Endothelial cell of umbilical vein (primary cell): ENCODE results near the gene TRPC5OS.

ENCODE experiments used
- EZH2 ChIP-seq: IDR thresholded peaks from 2 replicates; pipeline ENCODE4 v1.6.1; 2012; ENCODE audit warnings: borderline replicate concordance, low read depth, mild to moderate bottlenecking, moderate library complexity, low read length, inconsistent platforms; ENCODE audit not compliant: severe bottlenecking
- MAX ChIP-seq: IDR thresholded peaks from 2 replicates; pipeline ENCODE4 v1.6.1; 2011; ENCODE audit not compliant: insufficient read depth, insufficient read length
- POLR2A ChIP-seq: IDR thresholded peaks from 2 replicates; pipeline ENCODE4 v1.6.1; 2012; ENCODE audit warnings: low read depth, mild to moderate bottlenecking, control low read depth, low read length
- POLR2AphosphoS5 ChIP-seq: IDR thresholded peaks from 2 replicates; pipeline ENCODE4 v1.6.1; 2012; ENCODE audit warnings: low read depth, mild to moderate bottlenecking, control low read depth, low read length, moderate library complexity; ENCODE audit not compliant: insufficient read depth
- TF ChIP-seq, protein P1 (sequence below), 2 donors: IDR thresholded peaks; 1 replicate in 1 of 2; 2 replicates in 1 of 2; pipeline ENCODE4 v1.5.1; 2011; ENCODE audit warnings: low read length in 2 of 2, mild to moderate bottlenecking in 2 of 2, moderate library complexity in 2 of 2, control low read depth in 1 of 2, inconsistent platforms in 1 of 2, low read depth in 1 of 2; ENCODE audit not compliant: insufficient read depth in 1 of 2; ENCODE audit errors: extremely low read depth in 1 of 2

DNA sequence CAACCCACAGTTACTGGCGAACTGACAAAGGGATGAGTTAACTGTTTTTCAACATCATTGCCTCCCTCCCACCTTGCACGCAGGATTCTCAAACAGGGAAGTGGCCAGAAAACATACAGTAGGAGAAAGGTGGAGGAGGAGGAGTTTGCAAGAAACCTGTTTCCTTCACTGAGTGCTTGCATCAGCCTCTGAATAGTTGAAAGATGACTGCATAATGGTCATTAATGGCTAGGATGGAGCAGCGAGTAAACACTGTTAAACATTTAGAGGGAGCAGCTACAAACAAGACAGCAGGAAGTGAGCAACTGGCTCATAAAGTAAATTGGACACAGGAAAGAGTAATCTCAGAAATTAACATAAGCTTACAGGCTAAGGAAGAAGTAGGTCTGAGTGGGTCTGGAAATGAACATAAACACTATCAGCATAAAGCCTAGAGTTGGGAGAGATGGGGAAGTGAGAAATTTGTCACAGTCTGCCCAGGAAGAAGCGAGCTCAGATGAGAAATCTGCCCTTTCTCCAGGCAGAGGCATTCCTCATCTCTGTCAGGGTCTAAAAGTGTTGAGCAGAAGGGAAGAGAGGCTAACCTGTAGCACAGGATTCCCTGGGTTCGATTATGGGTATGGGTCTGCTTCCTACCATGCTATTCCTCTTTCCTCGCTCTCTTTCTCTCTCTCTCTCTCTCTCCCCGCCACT, 38.6 kb downstream of the TRPC5OS start:
- TF ChIP-seq POLR2A (no peak), POLR2AphosphoS5 (no peak), MAX (no peak), EZH2 (no peak)
- TF ChIP-seq, protein P1, sequence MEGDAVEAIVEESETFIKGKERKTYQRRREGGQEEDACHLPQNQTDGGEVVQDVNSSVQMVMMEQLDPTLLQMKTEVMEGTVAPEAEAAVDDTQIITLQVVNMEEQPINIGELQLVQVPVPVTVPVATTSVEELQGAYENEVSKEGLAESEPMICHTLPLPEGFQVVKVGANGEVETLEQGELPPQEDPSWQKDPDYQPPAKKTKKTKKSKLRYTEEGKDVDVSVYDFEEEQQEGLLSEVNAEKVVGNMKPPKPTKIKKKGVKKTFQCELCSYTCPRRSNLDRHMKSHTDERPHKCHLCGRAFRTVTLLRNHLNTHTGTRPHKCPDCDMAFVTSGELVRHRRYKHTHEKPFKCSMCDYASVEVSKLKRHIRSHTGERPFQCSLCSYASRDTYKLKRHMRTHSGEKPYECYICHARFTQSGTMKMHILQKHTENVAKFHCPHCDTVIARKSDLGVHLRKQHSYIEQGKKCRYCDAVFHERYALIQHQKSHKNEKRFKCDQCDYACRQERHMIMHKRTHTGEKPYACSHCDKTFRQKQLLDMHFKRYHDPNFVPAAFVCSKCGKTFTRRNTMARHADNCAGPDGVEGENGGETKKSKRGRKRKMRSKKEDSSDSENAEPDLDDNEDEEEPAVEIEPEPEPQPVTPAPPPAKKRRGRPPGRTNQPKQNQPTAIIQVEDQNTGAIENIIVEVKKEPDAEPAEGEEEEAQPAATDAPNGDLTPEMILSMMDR (IDR thresholded peaks at IDR 0.05; ENCODE audit: extremely low read depth in 1 of 2, insufficient read depth in 1 of 2, low read depth in 1 of 2, low read length in 2 of 2), result no peak
